NCI-H2081 treated with DMSO at 0.1 percent for 48 hours (cell line): ENCODE data around the gene LACTB.
"Not testable (repeated sequence)": the region's sequence is repeated elsewhere in the genome, so short reads cannot be mapped to it uniquely, and the experiment has no call there.

Source experiments
- DNase-seq: peaks from one replicate; lab custom pipeline; 2025; lab: John Stamatoyannopoulos, UW

The LACTB gene

DNA sequence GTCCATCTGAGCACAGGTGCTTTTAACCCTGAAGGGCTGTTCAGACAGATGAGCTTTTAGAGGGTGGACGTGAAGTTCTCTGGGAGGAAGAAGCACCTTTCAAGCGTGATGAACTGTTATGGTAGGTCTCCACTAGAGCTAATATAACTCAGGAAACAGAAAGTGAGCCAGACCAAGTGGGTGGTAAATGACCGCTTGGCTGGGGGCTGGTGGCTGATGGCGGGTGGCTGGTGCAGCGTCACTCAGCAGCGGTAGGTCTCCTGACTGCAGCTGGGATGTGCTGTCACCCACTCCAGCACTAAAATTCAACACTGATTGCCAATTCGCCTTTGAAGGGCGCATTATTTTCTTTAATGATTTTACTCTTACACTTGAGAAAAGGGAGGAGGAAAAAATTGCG is 31.2 kb upstream of the LACTB start:
- no peak for DNase-seq

DNA sequence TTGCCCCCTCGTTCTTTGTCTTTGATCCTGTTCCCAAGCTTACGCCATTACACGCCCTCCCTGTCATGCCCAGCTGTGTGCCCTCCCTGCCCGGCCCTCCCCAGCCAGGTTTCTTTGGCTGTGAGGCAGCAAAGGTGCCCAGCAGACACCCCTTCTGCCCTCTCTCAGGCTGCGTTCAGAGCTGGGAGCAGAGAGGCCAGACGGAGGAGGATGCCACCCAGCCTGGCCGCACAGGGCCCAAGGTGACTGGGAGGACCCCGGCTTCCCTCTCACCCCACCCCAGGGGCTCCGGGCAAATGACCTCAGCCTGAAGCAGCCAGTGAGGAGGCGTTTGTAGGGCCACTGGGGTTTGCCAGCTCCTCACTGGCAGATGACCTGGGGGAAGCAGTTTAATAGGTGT is 30.8 kb upstream of the LACTB start:
- DNase-seq = no peak

DNA sequence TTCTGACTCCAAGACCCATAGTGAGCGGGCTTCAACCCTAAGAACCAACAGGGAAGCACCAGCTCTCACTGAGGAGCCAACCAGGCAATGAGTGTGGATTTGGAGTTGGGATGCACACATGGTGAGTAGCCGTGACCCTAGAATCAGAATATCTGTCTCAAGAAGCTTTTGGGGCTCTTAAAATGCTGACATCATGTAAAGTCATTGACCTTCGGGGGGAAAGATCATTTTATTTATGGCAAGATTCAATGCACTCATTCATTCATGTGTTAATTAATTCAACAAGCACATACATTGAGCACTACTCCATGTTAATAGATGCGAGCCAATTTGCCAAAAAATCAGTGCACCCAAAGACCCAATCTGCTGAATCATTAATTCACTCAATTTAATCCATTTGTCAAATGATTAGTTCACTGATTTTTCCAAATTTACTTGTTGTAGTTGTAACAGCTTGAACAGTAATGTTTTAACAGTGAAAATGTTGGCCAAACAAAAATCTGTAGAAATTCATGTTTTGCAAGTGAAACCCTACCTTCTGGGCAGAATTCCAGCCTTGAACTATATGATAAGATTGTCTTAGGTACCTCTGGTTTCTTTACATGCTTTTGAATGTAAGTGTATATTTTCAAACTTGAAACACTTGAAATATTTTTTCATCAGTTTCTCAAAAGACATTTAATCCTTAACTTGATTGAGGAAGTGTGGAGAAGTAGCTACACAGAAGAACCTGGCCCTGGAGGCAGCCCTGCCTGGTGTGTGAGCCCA is 29.8 kb upstream of the LACTB start:
- no peak for DNase-seq

DNA sequence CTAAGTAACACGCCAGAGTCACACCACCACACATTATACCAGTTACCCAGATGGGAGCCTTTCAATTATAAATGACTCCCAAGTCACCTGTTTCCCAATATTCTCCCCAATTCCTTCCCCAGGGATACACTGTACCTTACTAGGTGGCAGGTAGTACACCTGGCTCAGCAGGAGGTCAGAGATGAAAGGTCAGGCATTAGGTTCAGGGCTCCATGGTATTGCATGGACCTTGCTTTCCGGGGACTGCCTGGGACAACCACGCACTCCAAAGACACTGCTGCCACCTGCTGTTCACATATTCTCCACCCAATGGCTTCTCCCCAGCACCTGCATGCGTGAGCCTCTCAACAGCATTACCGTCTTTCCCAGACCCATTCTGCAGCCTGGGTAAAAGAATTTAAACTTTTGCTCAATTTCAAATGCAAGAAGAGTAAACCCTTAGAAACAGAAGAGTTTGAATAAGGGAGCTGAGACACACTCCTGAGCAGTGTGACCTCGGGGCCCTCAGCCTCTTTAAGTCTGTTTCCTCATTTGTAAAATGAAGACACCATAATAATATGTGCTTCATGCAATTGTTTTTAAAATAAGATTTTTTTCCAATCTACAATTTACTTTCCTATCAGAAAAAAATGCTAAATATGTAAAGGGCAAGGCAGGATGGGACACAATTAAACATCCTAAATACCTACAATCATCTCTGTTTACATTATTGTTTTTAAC is 28.0 kb upstream of the LACTB start:
- DNase-seq = peak; percentile 31

DNA sequence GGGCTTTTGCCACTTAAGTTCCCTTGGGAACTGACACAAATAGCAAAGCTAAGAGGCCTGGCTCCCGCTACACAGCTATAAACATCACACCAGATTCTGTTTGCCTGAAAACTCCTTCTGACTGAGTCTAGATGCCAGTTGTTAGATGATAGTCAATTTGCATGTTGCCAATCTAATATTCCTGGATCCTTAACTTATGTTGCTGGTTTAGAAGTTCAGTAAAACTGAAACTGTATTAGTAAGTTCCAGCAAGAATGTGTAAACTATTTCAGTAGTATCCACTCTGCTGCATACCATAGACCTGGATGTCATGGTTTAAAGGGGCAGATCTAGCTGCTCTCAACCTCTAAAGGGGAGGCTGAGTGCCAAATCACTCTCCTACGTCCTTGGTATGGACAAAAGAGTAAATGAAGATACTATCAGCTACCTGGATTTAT is 27.1 kb upstream of the LACTB start:
- DNase-seq = no peak

DNA sequence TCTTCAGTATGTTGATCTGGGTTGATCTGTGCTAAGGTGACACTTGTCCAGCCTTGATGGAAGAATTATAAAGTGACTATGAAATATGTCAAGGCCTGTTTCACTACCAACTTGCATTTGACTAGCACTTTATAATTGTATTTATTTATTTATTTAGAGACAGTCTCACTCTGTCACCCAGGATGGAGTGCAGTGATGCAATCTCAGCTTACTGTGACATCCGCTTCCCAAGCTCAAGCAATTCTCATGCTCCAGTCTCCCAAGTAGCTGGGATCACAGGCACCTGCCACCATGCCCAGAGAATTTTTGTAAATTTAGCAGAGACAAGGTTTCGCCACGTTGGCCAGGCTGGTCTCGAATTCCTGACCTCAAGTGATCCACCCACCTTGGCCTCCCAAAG is 25.5 kb upstream of the LACTB start:
- DNase-seq = no peak

DNA sequence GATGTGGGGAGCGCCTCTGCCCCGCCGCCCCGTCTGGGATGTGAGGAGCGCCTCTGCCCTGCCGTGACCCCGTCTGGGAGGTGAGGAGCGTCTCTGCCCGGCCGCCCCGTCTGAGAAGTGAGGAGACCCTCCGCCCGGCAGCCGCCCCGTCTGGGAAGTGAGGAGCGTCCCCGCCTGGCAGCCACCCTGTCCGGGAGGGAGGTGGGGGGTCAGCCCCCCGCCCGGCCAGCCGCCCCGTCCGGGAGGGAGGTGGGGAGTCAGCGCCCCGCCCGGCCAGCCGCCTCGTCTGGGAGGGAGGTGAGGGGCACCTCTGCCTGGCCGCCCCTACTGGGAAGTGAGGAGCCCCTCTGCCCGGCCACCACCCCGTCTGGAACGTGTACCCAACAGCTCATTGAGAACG is 22.8 kb upstream of the LACTB start:
- not testable (repeated sequence) for DNase-seq

DNA sequence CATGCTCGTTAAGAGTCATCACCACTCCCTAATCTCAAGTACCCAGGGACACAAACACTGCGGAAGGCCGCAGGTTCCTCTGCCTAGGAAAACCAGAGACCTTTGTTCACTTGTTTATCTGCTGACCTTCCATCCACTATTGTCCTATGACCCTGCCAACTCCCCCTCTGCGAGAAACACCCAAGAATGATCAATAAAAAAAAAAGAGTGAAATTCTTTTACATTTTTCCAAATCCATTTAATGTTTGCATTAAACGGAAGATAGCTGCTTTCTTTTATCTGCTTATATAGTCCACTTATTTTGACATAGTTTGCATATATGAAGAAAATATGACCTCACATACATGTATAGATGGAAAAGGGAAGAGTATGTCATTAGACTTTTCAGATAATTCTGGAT is 22.1 kb upstream of the LACTB start:
- DNase-seq = not testable (repeated sequence)

DNA sequence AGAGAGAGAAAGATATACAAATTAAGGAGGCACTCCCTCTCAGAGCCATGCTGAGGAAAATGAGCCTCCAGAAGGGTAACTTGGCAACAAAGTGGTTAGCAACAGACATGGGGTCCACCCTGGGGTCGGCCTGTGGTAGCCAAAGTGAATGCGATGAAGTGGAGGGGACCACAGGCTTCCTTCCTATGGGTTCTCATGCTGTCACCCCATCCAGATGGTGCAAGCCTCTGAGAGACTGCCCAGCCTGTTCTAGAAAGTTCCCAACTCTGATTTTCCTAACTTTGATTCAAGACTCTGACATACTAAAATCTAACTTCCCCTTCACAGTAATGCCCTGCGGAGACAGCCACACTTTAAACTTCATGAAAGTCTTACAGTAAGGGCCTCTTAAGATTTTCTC is 18.2 kb upstream of the LACTB start:
- no peak for DNase-seq

DNA sequence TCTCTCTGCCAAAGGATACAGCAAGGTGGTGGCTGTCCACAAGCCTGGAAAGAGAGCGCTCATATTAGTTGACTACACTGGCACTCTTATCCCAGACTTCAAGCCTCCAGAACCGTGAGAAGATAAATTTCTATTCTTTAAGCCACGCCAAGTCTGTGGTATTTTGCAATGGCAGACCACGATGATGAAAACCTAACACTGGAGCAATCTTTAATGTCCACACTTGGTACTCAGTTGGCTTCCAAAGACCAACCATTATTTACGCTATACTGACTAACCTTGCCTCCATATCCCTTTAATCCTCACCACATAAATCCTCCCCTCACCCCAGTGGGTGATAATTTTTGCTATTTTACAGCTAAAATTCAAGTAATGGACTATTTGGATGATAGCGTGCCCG is 16.9 kb upstream of the LACTB start:
- no peak for DNase-seq

DNA sequence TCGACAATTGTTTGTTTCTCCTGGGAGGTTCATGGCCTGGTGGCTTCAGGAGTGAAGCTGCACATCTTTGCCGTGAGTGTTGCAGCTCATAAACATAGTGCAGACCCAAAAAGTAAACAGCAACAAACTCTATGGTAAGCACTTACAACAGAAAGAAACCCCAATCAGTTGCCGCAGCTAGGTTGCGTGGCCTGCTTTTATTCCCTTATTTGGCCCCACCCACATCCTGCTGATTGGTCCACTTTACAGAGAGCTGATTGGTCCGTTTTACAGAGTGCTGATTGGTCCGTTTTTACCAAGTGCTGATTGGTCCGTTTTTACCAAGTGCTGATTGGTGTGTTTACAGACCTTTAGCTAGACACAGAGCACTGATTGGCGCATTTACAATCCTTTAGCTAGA is 16.3 kb upstream of the LACTB start:
- DNase-seq = not testable (repeated sequence)

DNA sequence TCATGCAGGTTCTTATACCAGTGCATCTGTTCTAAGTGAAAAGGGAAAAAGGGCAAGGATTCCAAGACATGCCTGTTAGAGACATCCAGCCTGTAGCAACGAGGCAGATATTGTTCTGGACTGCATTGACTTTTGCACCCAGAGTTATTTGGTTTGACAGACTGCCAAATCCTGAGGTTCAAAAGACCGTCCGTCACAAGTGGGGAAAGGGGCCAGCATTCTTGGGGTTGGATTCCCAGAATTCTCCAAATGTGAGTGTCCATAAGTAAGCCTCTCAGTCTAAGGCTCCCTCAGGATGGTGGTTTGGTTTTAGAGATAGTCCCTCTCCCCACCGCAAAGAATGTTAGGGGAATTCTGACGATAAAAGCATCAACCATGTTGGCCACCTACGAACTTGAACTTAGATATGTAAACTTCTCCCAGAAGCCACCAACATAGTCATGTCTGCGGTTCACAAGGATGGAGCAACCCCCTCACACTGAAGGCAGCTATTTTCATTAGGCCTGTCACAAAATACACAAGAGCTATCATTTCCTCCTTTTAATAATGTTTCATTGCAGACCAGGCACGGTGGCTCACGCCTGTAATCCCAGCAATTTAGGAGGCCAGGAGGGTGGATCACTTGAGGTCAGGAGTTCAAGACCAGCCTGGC is 13.6 kb upstream of the LACTB start:
- no peak for DNase-seq

DNA sequence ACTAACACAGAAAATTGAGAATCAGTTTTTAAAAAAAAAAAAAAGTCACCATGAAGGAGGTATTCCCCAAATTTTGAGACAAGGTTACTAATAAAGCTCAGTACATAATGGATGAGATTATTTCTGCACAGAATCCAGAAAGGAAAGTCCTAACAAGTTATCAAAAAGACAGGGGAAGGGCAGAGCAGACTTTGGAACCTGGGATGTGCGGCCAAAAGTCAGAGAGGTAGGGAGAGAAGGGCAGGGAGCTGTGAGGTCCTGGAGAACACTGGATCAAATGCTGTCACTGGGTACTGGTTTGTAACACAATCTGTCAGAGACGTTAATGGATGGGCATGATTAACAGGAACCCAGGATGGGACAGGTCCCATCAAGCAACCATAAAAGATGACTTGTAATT is 12.2 kb upstream of the LACTB start:
- DNase-seq = no peak

DNA sequence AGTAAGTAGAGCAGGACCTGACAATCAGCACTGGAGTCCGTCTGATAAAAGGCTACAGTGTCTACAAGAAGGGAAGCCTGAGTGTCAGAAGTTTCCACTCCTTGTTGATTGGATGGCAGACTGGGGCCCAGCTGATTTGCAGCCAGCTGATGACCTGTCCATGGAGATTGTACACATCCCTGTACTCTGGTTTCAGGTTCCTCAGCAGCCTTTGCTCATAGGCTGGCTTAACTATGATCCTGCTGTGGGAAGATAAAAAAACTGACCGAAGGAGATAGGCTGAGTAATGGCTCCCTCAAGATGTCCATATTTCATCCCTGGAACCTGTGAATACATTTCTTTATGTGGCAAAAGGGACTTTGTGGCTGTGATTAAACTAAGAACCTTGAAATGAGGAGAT is 11.7 kb upstream of the LACTB start:
- DNase-seq = no peak

DNA sequence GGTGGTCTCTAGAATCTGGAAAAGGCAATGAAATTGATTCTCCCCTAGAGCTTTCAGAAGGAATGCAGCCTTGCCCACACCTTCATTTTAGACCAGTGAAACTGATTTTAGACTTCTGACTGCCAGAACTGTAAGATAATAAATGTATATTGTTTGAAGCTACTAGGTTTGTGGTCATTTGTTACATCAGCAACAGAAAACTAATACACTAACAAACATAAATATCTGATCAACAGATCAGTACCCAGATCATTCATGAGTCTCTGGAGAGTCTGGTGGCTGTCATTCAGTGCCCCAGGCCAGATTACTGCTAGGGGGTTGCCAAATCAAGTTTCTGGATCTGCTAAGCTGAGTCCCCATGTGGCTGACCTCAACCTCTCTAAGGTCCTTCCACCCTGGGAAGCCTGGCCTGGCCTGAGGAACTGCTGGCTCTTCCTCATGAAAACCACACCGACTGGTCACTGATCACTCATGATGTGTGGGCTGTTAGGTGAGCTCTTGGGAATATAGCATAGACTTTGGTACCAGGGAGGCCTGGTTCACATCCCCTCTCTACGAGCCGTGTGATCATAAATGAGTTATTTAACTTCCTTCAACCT is 11.1 kb upstream of the LACTB start:
- no peak for DNase-seq

DNA sequence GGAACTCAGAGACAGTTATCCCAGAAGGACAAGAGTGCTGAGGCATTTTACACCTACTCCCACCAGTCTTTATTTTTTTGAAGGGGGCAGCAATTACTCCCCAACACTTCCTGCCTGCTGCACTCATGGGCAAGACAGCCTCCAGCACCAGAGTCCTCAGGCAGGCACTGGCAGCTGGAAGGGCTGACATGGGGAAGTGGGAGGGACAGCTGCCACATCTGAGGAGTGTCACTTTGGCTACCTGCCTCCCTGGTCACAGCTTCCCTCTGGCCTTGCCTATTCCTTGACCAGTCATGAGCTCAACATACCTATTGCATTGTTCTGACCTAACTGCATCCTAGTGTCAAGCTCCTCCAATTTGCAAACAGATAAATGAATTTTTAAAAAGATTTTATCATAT is 10.2 kb upstream of the LACTB start:
- DNase-seq = no peak

DNA sequence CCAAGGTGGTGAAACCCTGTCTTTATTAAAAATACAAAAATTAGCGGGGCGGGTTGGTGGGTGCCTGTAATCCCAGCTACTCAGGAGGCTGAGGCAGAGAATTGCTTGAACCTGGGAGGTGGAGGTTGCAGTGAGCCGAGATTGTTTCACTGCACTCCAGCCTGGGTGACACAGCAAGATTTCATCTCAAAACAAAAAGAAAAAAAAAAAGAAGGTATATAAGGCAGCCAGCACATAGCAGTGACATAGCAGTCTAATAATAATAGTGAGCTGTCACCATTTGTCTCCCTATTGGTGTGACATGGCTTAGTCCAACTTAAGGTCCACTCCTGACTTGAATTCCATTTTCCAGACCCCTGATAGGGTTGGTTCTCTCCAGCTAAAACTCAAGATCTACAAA is 8.8 kb upstream of the LACTB start:
- DNase-seq = no peak

DNA sequence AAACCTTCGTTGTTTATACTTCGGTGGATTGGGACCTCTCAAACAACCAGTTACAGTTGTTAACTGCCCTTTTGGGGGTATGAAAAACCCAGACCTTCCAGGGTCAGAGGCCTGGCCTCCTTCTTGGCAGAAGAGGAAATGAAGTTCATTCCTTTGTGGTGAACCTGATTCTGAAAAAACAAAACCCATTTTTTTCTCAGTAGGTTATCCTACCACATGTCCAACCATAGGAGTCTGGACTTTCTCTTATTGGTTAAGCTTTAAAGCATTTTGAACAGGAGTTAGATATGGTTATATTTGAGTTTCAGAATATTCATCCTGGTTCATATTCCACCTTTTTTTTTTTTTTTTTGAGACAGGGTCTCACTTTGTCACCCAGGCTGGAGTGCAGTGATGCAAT is 7.2 kb upstream of the LACTB start:
- no peak for DNase-seq

DNA sequence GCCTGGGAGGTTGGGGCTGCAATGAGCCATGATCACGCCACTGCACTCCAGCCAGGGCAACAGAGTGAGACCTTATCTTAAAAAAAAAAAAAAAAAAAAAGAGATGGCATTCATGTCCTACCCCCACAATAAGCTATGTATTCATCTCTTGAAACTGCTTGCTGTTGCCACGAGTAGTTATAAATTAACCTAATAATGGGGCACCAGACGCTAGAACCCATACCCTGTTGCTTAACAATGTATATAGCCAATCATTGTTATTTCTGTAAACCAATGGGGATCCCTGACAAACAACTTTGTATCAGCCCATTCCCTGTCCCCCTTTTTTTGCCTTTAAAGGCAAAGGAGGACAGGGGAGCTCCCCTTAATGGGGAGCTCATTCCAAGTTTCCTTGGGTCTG is 2.8 kb upstream of the LACTB start:
- DNase-seq = no peak

DNA sequence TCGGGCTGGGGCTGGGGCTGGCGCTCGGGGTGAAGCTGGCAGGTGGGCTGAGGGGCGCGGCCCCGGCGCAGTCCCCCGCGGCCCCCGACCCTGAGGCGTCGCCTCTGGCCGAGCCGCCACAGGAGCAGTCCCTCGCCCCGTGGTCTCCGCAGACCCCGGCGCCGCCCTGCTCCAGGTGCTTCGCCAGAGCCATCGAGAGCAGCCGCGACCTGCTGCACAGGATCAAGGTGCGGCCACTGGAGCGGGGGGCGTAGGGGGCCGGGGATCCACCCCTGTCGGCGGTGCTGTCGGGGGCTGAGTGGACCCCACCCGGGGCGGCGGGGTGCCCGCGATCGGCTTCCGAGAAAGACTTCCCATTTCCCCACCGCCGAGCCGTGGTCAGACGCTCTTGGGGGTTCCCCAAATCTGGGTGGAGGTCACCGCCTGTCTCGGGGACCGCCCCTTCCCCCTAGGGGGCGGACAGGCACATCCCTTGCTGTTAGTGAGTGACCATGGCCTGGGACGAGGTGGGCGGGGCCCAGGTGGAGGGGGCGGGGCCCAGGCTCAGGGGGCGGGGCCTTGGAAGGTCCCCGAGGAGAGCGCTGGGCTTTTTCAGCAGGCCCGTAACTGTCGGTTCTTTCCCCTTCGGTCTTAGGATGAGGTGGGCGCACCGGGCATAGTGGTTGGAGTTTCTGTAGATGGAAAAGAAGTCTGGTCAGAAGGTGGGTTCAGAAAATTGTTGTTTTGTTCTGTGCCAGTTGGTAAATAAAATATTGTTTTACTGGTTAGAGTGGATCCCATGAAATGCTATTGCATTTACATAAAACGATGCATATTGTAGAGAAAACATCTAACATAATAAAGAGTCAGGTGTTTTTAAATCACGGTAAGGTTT is 578 bp downstream of the LACTB start:
- DNase-seq = no peak

DNA sequence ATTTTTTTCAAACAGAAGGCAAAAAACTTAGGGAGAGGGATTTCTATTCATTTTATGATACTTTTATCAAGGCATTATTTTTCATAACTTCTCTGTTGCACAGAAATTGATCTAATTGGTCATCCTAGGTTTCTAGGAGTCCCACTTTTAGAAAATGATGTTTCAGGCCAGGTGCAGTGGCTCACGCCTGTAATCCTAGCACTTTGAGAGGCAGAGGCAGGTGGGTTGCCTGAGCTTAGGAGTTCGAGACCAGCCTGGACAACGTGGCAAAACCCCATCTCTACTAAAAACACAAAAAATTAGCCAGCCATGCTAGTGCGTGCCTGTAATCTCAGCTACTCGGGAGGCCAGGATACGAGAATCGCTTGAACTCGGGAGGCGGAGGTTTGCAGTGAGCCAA is 2.8 kb downstream of the LACTB start:
- DNase-seq = no peak

DNA sequence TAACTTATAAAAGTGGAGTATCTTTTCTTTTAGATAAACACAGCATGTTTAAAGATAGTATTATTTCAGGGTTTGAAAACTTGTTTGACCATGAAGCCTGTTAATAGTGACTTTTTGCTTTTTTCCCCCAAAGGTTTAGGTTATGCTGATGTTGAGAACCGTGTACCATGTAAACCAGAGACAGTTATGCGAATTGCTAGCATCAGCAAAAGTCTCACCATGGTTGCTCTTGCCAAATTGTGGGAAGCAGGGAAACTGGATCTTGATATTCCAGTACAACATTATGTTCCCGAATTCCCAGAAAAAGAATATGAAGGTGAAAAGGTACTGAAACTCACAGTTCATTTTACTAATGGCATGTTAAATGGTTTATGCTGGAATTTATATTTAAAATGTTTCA is 5.1 kb downstream of the LACTB start:
- no peak for DNase-seq
